HG03457 (cell line): ENCODE data around the gene CCDC175.
A peak's percentile ranks its signal among the peaks of the same experiment; 100 is the strongest.

ENCODE experiments used
- ATAC-seq: cut with Tn5 transposase; IDR thresholded peaks from one replicate; pipeline ENCODE4 v1.9.1; 2021; ENCODE audit warnings: moderate number of reproducible peaks; ENCODE audit not compliant: unreplicated experiment

Gene CCDC175

GRCh38 chr14:59541731-59542130, 34.9 kb downstream of the CCDC175 start:
- ATAC-seq, result no peak

- no peak for ATAC-seq
Observed at GRCh38 chr14:59540852-59541251, 35.8 kb downstream of the CCDC175 start.

DNA sequence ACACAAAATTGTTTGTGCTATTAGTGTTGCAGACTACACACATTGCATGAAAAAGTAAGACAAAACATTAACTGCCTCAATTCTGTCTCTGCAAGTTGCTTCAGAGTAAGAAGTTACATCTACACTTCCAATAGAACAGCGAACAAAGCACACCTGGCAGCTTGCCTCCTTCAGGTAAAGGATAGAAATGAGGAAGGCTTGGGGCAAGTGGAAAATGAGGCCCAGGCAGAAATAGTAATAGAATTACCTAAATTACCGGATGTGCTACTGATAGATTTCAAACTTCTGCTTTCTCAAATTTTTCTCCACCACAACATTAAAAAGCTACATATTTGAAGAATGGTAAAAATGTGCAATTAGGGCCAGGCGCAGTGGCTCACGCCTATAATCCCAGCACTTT, 37.7 kb downstream of the CCDC175 start:
- ATAC-seq, result no peak

- no peak for ATAC-seq
Observed at GRCh38 chr14:59537476-59537875, 39.1 kb downstream of the CCDC175 start.

GRCh38 chr14:59534361-59534987, 42.1 kb downstream of the CCDC175 start:
- no peak for ATAC-seq

GRCh38 chr14:59532419-59532818, 44.2 kb downstream of the CCDC175 start:
- ATAC-seq, result no peak

DNA sequence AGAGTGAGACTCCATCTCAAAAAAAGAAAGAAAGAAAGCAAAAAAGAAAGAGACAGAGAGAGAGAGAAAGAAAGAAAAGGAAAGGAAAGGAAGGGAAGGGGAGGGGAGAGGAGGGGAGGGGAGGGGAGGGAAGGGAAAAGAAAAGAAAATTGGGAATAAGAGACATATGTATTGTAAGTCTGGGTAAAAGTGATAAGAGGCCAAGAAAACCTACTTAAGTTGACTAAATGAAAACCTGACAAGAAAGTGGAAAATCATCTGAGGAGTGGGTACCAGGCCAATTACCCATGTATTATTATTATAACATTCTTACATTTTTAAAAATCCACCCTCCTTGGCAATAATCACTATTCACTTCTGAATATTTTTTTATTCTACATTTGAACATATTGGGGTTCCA, 46.3 kb downstream of the CCDC175 start:
- ATAC-seq, result no peak

DNA sequence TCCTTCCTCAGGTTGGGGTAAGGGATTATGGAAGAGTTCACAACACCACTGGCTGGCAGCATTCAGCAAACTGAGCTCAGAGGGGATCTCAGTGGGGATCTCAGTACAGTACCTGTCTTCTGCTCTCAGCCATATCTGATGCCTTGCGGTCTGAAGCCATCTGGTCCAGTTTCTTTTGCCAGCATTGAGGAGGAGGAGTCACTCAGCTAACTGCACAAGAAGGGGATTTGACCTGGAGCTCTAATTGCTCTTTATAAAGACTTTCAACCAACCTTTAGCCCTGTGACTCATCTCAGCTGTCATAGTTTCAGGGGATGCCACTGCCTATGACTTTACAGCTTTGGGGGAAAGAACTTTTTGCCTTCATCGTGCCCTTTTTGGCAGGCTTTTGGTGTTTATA, 47.4 kb downstream of the CCDC175 start:
- no peak for ATAC-seq

GRCh38 chr14:59520224-59520623, 56.4 kb downstream of the CCDC175 start:
- no peak for ATAC-seq

DNA sequence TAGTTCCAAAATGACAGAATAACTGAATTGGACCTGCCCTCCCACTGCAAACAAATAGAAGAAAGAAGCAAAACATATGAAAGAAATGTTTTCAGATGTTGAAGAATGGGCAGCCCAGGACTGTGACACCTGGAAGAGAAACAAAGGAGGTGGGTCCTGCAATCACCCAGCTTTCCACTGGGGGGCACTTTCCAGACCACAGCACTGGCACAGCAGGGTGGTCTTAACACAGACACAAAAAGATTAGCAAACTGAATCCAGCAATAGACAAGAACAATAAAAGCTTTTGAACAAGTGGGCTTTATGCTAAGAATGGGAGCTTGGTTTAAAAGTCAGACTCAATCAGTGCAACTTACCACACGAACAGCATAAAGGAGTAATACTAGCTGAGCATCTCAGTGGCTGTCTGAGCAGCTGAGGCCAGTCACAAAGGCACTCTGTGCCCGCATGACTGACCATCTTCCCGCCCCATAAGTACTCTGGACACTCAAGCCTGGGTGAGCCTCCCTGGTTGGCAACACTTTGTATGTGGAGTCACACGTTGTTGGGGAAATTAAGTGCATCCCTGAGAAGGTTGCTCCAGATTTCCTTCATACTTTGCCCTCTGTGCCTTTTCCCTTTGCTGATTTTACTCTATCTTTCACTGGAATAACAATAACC, 64.6 kb downstream of the CCDC175 start:
- ATAC-seq, result no peak

GRCh38 chr14:59510966-59511365, 65.6 kb downstream of the CCDC175 start:
- no peak for ATAC-seq

- ATAC-seq, result no peak
Observed at GRCh38 chr14:59510001-59510400, 66.6 kb downstream of the CCDC175 start.

- no peak for ATAC-seq
Observed at GRCh38 chr14:59509101-59509500, 67.5 kb downstream of the CCDC175 start.

GRCh38 chr14:59507752-59508103, 68.9 kb downstream of the CCDC175 start:
- ATAC-seq, result no peak

- no peak for ATAC-seq
Observed at GRCh38 chr14:59507063-59507751, 69.4 kb downstream of the CCDC175 start.

DNA sequence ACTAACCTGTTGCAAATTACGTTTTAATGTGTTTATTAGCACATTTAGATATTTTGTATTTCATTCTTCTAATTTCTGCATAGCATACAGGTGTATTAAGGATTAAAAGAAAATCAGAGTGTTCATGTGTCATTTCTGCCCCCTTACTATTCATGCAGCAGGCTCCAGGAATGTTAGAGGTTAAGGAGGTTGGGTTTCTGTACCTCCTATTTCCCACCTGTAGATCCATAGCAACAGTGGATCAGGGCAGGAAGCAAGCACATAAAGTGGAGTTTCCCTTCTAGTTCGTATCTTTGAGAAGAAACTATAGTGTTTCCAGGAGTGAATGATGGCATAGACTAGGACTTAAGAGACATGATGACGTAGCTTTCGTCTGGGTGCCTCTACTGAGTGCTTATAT, 73.4 kb downstream of the CCDC175 start:
- ATAC-seq, result no peak

DNA sequence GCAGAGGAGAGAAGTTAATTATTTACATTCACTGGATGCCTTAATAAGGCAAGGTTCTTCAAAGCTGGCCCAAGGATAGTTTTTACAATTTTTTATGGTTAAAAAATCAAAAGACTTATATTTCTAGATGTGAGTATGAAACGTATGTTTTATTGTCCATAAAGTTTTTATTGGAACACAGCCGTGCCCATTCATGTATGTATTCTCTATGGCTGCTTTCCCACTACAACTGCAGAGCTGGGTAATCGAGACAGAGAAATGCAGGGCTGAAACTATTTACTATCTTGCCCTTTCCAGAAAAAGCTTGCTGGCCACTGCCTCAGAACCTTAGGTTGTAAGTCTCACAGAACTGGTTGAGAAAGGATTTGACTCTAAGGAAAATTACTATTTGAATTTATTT, 75.9 kb downstream of the CCDC175 start:
- no peak for ATAC-seq

DNA sequence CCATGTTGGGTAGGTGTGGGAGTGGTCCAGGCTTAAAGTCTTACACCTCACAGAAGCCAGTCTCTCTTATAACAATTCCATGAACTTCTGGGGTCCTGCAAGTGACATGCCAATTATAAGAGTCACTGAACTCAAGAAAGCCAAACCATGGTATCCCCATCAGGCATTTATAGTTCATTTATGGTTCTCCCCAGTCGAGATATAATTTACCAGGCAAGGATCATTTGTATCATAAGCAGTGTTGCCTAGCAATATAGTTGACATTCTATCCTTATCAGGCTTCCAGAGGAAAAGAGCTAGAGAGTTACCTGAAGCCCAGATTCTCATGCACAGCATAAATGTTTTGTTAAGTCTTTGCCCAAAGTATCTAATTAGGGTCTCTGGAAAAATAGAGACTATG, 84.2 kb downstream of the CCDC175 start:
- no peak for ATAC-seq

DNA sequence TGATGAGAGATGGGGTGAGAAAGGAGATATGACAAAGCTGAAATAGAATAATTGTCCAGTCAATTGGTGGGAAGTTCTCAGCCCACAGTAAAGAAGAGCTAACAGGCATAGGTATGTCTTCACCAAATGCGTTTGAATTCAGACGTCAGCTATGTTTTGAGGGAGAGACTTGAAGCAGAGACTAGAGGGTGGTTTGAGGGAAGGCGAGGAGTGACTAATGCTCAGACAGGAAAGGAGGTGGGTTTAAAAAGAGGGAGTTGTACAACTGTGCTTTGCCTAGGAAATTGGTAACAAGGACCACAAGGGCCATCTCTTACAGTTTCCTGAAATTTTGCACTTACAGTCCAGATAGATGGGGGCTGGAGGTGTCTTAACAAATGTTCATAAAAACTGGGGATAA, 85.9 kb downstream of the CCDC175 start:
- ATAC-seq, result no peak

DNA sequence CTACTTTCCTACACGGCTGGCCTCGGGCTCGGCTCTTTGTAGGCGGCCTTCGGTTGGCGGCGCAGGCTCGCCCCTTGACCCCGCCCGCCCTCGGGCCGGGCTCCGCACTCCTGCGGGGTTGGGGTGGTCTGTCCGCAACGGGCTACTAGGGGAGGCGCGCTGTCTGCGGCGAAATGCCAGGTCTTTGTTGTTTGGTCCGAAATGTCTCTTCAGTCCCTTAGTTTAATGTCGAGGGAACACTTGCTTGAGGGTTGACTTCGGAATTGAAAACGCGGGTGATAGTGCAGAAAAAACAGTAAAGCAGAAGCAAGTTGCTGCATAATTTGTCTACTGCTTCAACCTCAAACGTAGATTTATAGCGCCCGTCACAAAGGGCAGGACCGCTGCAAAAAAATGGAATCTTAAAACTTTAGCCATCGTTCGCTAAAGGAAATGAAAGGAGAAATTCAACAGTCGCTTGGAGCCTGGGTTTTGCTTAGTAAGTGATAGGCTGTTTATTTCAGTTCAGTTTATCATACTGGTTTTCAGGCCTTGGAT, 91.9 kb downstream of the CCDC175 start:
- ATAC-seq, result peak; percentile 31

- peak; percentile 74 for ATAC-seq
Observed at GRCh38 chr14:59483819-59484638, 92.6 kb downstream of the CCDC175 start, which contains the start of the genes JKAMP and L3HYPDH. Gene JKAMP, plus strand, starts transcription at chr14:59484517. Its CDS starts 73 bp downstream, at chr14:59484590. Gene L3HYPDH, minus strand, starts transcription at chr14:59484408. Its CDS starts 92 bp downstream, at chr14:59484316.
